ENCODE measurements around the gene ESYT2. TPM values are rescaled to one million over a fixed set of nuclear protein-coding genes. Genes with fewer than 3 reads are reported as not detected.

The ESYT2 gene
- total RNA-seq, 1 experiment from 2014 or later, result 162 TPM

- peaks cover 53% of the 10 kb centered on the region for H3K36me3 ChIP-seq (ENCODE audit: low read depth)
- no peaks in the 10 kb centered on the region for H3K9me3 ChIP-seq (ENCODE audit: insufficient read depth, low read depth)
Observed at GRCh38 chr7:158735935-158736334, 93.4 kb downstream of the ESYT2 start.

DNA sequence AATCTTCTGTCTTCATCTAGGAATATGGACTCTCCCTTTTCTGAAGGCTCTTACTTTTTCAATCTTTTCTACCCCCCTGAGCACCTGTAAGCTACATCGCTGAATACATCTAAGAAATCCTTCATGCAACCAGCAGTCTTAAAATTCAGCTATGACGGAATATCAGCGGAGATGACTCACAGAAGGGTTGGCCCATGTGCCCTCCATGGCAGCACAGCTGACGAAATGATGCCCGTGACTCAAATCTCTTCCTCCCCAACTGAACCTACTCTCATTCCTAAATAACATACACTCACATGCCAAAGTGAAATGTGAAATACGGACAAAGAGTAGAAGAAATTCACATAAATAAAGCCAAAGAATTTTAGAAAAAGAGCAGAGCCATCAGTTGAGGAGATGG lies 94.4 kb downstream of the ESYT2 start:
- Histone ChIP-seq H3K36me3 (ENCODE audit: low read depth) (peaks cover 53% of the 10 kb centered on the region), H3K27ac (no peak overlapping the region), H3K27me3 (ENCODE audit: insufficient read depth, low read depth) (no peaks in the 10 kb centered on the region), H3K4me1 (replicated peaks; ENCODE audit: insufficient read depth) (peaks cover 13% of the 10 kb centered on the region), H3K4me3 (no peak overlapping the region), H3K9me3 (ENCODE audit: insufficient read depth, low read depth) (no peaks in the 10 kb centered on the region), H3F3A (ENCODE audit: insufficient read depth, low read depth) (peaks cover 58% of the 10 kb centered on the region), H3K4me2 (no peak overlapping the region), H3K9me2 (ENCODE audit: insufficient read depth) (no peaks in the 10 kb centered on the region), H4K20me1 (ENCODE audit: insufficient read depth) (no peaks in the 10 kb centered on the region), H2AFZ (no peak overlapping the region), H3K79me2 (ENCODE audit: low read depth) (peaks cover 5% of the 10 kb centered on the region; the same call in 1 of the 2 replicates)
- intact Hi-C loops (cut with micrococcal nuclease; ENCODE audit: unreplicated experiment), result no loop called here
- no TSS peak for BruUV-seq (replicated peaks)
- no peak for DNase-seq
- no peak for TF ChIP-seq EZH2 (IDR thresholded peaks at IDR 0.05; ENCODE audit: low read depth)
- TF ChIP-seq, protein P1, sequence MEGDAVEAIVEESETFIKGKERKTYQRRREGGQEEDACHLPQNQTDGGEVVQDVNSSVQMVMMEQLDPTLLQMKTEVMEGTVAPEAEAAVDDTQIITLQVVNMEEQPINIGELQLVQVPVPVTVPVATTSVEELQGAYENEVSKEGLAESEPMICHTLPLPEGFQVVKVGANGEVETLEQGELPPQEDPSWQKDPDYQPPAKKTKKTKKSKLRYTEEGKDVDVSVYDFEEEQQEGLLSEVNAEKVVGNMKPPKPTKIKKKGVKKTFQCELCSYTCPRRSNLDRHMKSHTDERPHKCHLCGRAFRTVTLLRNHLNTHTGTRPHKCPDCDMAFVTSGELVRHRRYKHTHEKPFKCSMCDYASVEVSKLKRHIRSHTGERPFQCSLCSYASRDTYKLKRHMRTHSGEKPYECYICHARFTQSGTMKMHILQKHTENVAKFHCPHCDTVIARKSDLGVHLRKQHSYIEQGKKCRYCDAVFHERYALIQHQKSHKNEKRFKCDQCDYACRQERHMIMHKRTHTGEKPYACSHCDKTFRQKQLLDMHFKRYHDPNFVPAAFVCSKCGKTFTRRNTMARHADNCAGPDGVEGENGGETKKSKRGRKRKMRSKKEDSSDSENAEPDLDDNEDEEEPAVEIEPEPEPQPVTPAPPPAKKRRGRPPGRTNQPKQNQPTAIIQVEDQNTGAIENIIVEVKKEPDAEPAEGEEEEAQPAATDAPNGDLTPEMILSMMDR (conservative IDR thresholded peaks at IDR 0.05), result no peak
- ChIA-PET POLR2A (ENCODE audit: unreplicated experiment) (interaction anchor here (0.7 kb wide), 1 partner anchor 9 kb away, joined by 3 read pairs; no protein-coding TSS in a partner anchor), CTCF (no interaction called here)

More at GRCh38 chr7:158735935-158736334, 93.4 kb downstream of the ESYT2 start:
- H3F3A ChIP-seq (ENCODE audit: insufficient read depth, low read depth), result peaks cover 65% of the 10 kb centered on the region
- ChIA-PET CTCF (no interaction called here), POLR2A (ENCODE audit: unreplicated experiment) (no interaction called here)
- H3K4me1 ChIP-seq (replicated peaks; ENCODE audit: insufficient read depth), result peaks cover 23% of the 10 kb centered on the region
- DNase-seq, result no peak
- no peaks in the 10 kb centered on the region for H4K20me1 ChIP-seq (ENCODE audit: insufficient read depth)
- no peak for TF ChIP-seq EZH2 (IDR thresholded peaks at IDR 0.05; ENCODE audit: low read depth)
- TF ChIP-seq, protein P1 (conservative IDR thresholded peaks at IDR 0.05), result no peak
- H3K4me2 ChIP-seq, result no peak overlapping the region
- no TSS peak for BruUV-seq (replicated peaks)
- no peaks in the 10 kb centered on the region for H3K9me2 ChIP-seq (ENCODE audit: insufficient read depth)
- no peak overlapping the region for H2AFZ ChIP-seq
- no peak overlapping the region for H3K27ac ChIP-seq
- peaks cover 5% of the 10 kb centered on the region; the same call in 1 of the 2 replicates for H3K79me2 ChIP-seq (ENCODE audit: low read depth)
- intact Hi-C loops (cut with micrococcal nuclease; ENCODE audit: unreplicated experiment), result no loop called here
- no peaks in the 10 kb centered on the region for H3K27me3 ChIP-seq (ENCODE audit: insufficient read depth, low read depth)
- no peak overlapping the region for H3K4me3 ChIP-seq

DNA sequence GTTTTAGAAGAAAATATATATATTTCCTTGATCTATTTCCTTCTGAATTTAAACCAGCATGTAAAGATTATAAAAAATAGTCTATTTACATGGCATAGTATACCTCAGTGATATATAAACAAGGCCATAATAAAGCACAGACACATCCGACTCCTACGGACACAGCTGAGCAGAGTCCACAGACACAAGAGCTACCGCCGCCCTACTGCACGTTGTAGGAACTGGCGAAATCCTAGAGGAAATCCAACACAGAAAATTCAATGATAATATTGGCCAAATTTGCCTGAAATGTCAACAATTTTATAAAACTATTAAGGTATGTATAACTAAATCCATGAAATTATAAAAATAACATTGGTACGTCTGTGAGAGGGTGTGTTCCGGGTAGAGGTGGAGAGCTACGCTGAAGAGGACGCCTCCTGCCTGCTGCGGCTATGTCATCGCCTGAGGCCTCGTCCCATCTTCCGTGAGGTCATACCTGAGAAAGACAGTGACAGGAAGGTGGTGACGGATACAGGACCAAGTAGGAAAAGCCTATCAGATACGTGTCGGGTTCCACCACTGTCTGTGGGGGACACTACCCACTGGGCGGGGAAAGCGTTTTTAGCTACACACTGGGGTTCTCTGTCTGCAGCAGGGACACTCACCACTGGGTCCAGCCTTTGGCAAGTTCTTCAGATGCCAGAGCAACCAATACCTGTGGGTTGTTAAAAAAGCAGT lies 95.4 kb downstream of the ESYT2 start:
- Histone ChIP-seq H3K9me3 (ENCODE audit: insufficient read depth, low read depth) (no peaks in the 10 kb centered on the region), H3K27ac (no peak overlapping the region), H4K20me1 (ENCODE audit: insufficient read depth) (no peaks in the 10 kb centered on the region), H3K79me2 (ENCODE audit: low read depth) (peaks cover 4% of the 10 kb centered on the region; the same call in 1 of the 2 replicates), H3F3A (ENCODE audit: insufficient read depth, low read depth) (peaks cover 49% of the 10 kb centered on the region), H3K4me2 (no peak overlapping the region), H3K27me3 (ENCODE audit: insufficient read depth, low read depth) (no peaks in the 10 kb centered on the region), H3K36me3 (ENCODE audit: low read depth) (peaks cover 48% of the 10 kb centered on the region), H2AFZ (no peak overlapping the region), H3K4me1 (replicated peaks; ENCODE audit: insufficient read depth) (peaks cover 3% of the 10 kb centered on the region), H3K9me2 (ENCODE audit: insufficient read depth) (no peaks in the 10 kb centered on the region), H3K4me3 (no peak overlapping the region)
- CTCF ChIA-PET, result no interaction called here
- intact Hi-C loops (cut with micrococcal nuclease; ENCODE audit: unreplicated experiment), result no loop called here
- TF ChIP-seq, protein P1 (conservative IDR thresholded peaks at IDR 0.05), result no peak; the same call in 1 of the 2 replicates
- no peak for TF ChIP-seq EZH2 (IDR thresholded peaks at IDR 0.05; ENCODE audit: low read depth)
- DNase-seq, result no peak
- no TSS peak for BruUV-seq (replicated peaks)
- POLR2A ChIA-PET (ENCODE audit: unreplicated experiment), result no interaction called here
